K562 (cell line): ENCODE data around the gene PLCL2. TPM values are rescaled to one million over a fixed set of nuclear protein-coding genes. Genes with fewer than 3 reads are reported as not detected.

ENCODE experiments used
- ATAC-seq: fragments of 200-7000 bp; cut with Tn5 transposase; 3 replicates; pipeline ENCODE4 v1.9.1; 2020; ENCODE audit warnings: moderate library complexity
- BruUV-seq: library from RNA; stranded (reverse); fragments of 400-500 nt; replicated peaks from 2 replicates; lab custom pipeline; 2021; lab: Mats Ljungman, UMichigan
- CTCF ChIA-PET: fragments of 300-600 bp; formaldehyde crosslinking; extraction: SDS; loops from one replicate; lab custom pipeline; 2021; ENCODE audit warnings: low intra/inter-chr PET ratio; lab: Yijun Ruan, JAX
- POLR2A ChIA-PET: fragments of 300-600, 350-650 bp; sonication (Branson Sonifier 250); formaldehyde crosslinking; extraction: SDS; loops from one replicate; lab custom pipeline; 2021; ENCODE audit warnings: antibody characterized with exemption, inconsistent platforms; lab: Yijun Ruan, JAX
- DNase-seq, 4 experiments: peaks; one replicate each; pipeline versions ENCODE4 v3.0.0 to v3.0.0-alpha.2; 2011 to 2018; ENCODE audit warnings: low spot score in 3 of 4, mixed read lengths in 3 of 4; ENCODE audit errors: extremely low read depth in 1 of 4
- FAIRE-seq: peaks from 2 replicates; lab custom pipeline; 2011; peaks lifted over from hg19 to GRCh38; lab: Jason Lieb, UNC
- H2AFZ ChIP-seq: 2 replicates; pipeline ENCODE4 v1.6.0; 2011; ENCODE audit warnings: low read depth, low read length, control low read depth, inconsistent platforms
- H3K27ac ChIP-seq: fragments of 200-600 bp; 3 replicates; pipeline ENCODE4 v1.8.0; 2011; ENCODE audit warnings: low read depth, mild to moderate bottlenecking, control low read depth, inconsistent platforms, low read length, moderate library complexity, mixed read lengths; ENCODE audit errors: extremely low read depth
- H3K27me3 ChIP-seq, 2 experiments: fragments of 300-600 bp in 1 of 2; 2 replicates in 1 of 2; 3 replicates in 1 of 2; pipeline versions ENCODE4 v1.6.0 to v1.8.0; 2011; ENCODE audit warnings: inconsistent platforms in 2 of 2, low read length in 2 of 2, mild to moderate bottlenecking in 1 of 2, mixed read lengths in 1 of 2, moderate library complexity in 1 of 2; ENCODE audit not compliant: control insufficient read depth in 2 of 2, insufficient read depth in 2 of 2
- H3K36me3 ChIP-seq: fragments of 300-600 bp; 3 replicates; pipeline ENCODE4 v1.8.0; 2011; ENCODE audit warnings: mild to moderate bottlenecking, low read length, inconsistent platforms; ENCODE audit not compliant: control insufficient read depth, insufficient read depth
- H3K4me1 ChIP-seq, 2 experiments: fragments of 200-600 bp in 1 of 2; replicated peaks in 1 of 2; 2 replicates in 1 of 2; 3 replicates in 1 of 2; pipeline versions ENCODE4 v1.5.1 to v1.8.0; 2011; ENCODE audit warnings: inconsistent platforms in 2 of 2, low read length in 2 of 2, mild to moderate bottlenecking in 1 of 2, mixed read lengths in 1 of 2, moderate library complexity in 1 of 2; ENCODE audit not compliant: control insufficient read depth in 2 of 2, insufficient read depth in 2 of 2
- H3K4me2 ChIP-seq: 2 replicates; pipeline ENCODE4 v1.6.1; 2011; ENCODE audit warnings: low read length, control low read depth, inconsistent platforms, mixed read lengths; ENCODE audit not compliant: insufficient read depth
- H3K4me3 ChIP-seq: fragments of 200-600 bp; sonication (generic), shearing (Covaris generic); 2 replicates; pipeline ENCODE4 v1.5.1; 2016; ENCODE audit warnings: control low read depth, inconsistent platforms
- H3K79me2 ChIP-seq: fragments of 200-600 bp; 3 replicates; pipeline ENCODE4 v1.8.0; 2011; ENCODE audit warnings: low read length, inconsistent platforms; ENCODE audit not compliant: control insufficient read depth, insufficient read depth
- H3K9ac ChIP-seq, 2 experiments: 2 replicates each; pipeline versions ENCODE4 v1.6.0 to v1.6.1; 2011; ENCODE audit warnings: low read depth in 2 of 2, low read length in 2 of 2, control low read depth in 1 of 2, inconsistent platforms in 1 of 2, mild to moderate bottlenecking in 1 of 2, mixed read lengths in 1 of 2; ENCODE audit not compliant: insufficient read depth in 1 of 2
- H3K9me1 ChIP-seq: one replicate; pipeline ENCODE4 v1.6.0; 2011; ENCODE audit warnings: inconsistent platforms, mild to moderate bottlenecking, low read length, moderate library complexity; ENCODE audit not compliant: control insufficient read depth, insufficient read depth
- H3K9me3 ChIP-seq: replicated peaks from 2 replicates; pipeline ENCODE4 v1.5.1; 2011; ENCODE audit warnings: low read depth, low read length, inconsistent platforms; ENCODE audit not compliant: control insufficient read depth, insufficient read depth
- H4K20me1 ChIP-seq: replicated peaks from 2 replicates; pipeline ENCODE4 v1.6.1; 2011; ENCODE audit warnings: low read length, inconsistent platforms, mixed read lengths; ENCODE audit not compliant: control insufficient read depth, insufficient read depth
- ELF1 ChIP-seq: fragments of 200-800 bp; sonication (Bioruptor generic); IDR thresholded peaks from 2 replicates; pipeline ENCODE4 v1.6.1; 2016; ENCODE audit warnings: missing genetic modification characterization, missing compliant biosample characterization
- ERF ChIP-seq: fragments of 450-650 bp; formaldehyde crosslinking; IDR thresholded peaks from 2 replicates; pipeline ENCODE4 v1.4.0; 2020; ENCODE audit warnings: mild to moderate bottlenecking, mixed read lengths
- FOXJ3 ChIP-seq: sonication (generic); formaldehyde crosslinking; IDR thresholded peaks from 2 replicates; pipeline ENCODE4 v1.4.0; 2020; ENCODE audit warnings: mild to moderate bottlenecking, missing genetic modification reagents
- HCFC1 ChIP-seq: IDR thresholded peaks from 2 replicates; pipeline ENCODE4 v1.6.1; 2012; ENCODE audit warnings: low read depth, low read length, improper control_type of control experiment
- KLF6 ChIP-seq: fragments of 250-450 bp; sonication (Bioruptor Pico); IDR thresholded peaks from 2 replicates; pipeline ENCODE4 v1.4.0; 2020; ENCODE audit warnings: mild to moderate bottlenecking, moderate library complexity, borderline replicate concordance
- NR1H2 ChIP-seq: sonication (generic); formaldehyde crosslinking; IDR thresholded peaks from 2 replicates; pipeline ENCODE4 v1.4.0; 2020; ENCODE audit warnings: mild to moderate bottlenecking, missing genetic modification reagents
- NUFIP1 ChIP-seq: fragments of 450-650 bp; IDR thresholded peaks from 2 replicates; pipeline ENCODE4 v1.6.1; 2018; ENCODE audit not compliant: partially characterized antibody
- RBM14 ChIP-seq: fragments of 200-400 bp; formaldehyde crosslinking; IDR thresholded peaks from 2 replicates; pipeline ENCODE4 v1.6.1; 2018; ENCODE audit warnings: low read depth, mild to moderate bottlenecking, low read length, moderate library complexity, borderline replicate concordance; ENCODE audit not compliant: insufficient read depth
- RBM25 ChIP-seq: fragments of 200-400 bp; formaldehyde crosslinking; IDR thresholded peaks from 2 replicates; pipeline ENCODE4 v1.6.1; 2018; ENCODE audit warnings: low read length, low read depth, moderate library complexity; ENCODE audit not compliant: severe bottlenecking
- SAFB ChIP-seq: fragments of 200-400 bp; formaldehyde crosslinking; IDR thresholded peaks from 2 replicates; pipeline ENCODE4 v1.6.1; 2017; ENCODE audit warnings: low read depth, low read length, borderline replicate concordance
- SMC3 ChIP-seq: conservative IDR thresholded peaks from 2 replicates; pipeline ENCODE4 v1.6.1; 2011; ENCODE audit warnings: low read depth, low read length, improper control_type of control experiment; ENCODE audit not compliant: insufficient read depth
- SPI1 ChIP-seq: IDR thresholded peaks from 2 replicates; pipeline ENCODE4 v1.6.1; 2011; ENCODE audit warnings: low read depth, low read length, control low read depth, borderline replicate concordance
- TBL1XR1 ChIP-seq, 2 experiments: IDR thresholded peaks; 2 replicates each; pipeline ENCODE4 v1.6.1; 2012; ENCODE audit warnings: improper control_type of control experiment in 2 of 2, low read length in 2 of 2, mild to moderate bottlenecking in 1 of 2
- YBX1 ChIP-seq: fragments of 450-650 bp; IDR thresholded peaks from 2 replicates; pipeline ENCODE4 v1.7.1; 2016; ENCODE audit warnings: mild to moderate bottlenecking
- ZHX1 ChIP-seq: fragments of 150-350 bp; conservative IDR thresholded peaks from 2 replicates; pipeline ENCODE4 v1.6.1; 2014; ENCODE audit warnings: low read length
- ZNF354B ChIP-seq: fragments of 250-450 bp; sonication (Bioruptor Pico); IDR thresholded peaks from 2 replicates; pipeline ENCODE4 v1.4.0; 2020
- ZNF584 ChIP-seq: fragments of 200-800 bp; sonication (Bioruptor generic); IDR thresholded peaks from 2 replicates; pipeline ENCODE4 v1.6.1; 2016; ENCODE audit warnings: low read depth, mild to moderate bottlenecking, missing genetic modification characterization, missing compliant biosample characterization
- WGBS: fragments of 100-300 bp; shearing (Covaris generic); methylation state at CpG from one replicate; pipeline ENCODE4 v1.1.6; 2016; ENCODE audit warnings: low coverage, mixed read lengths; ENCODE audit not compliant: insufficient coverage; ENCODE audit errors: missing lambda C conversion rate; 5-methylcytosine and 5-hydroxymethylcytosine counted together
- in situ Hi-C: fragments of 300-500 bp; cut with MboI; formaldehyde crosslinking; loops from 4 replicates; pipeline ENCODE4 v1.15.0; 2018; ENCODE audit warnings: inconsistent platforms, mixed read lengths
- intact Hi-C: fragments of 100-400 bp; cut with micrococcal nuclease; formaldehyde crosslinking; loops from 2 replicates; pipeline ENCODE4 v1.14.2; 2022
- polyA plus RNA-seq, 8 experiments: library from polyadenylated mRNA; depleted of rRNA in 4 of 8; stranded (reverse) in 5 of 8; unstranded in 3 of 8; fragments of >200 nt; fragmentation: Nextera tagmentation in 2 of 8; fragmentation: Illumina TruSeq in 1 of 8; extraction: Ambion mirVana in 2 of 8; extraction: Trizol in 1 of 8; gene quantifications; 2 replicates each; pipeline versions ENCODE4 v1.2.1 to v1.2.3, GENCODE V29; 2011 to 2014; ENCODE audit warnings: inconsistent platforms in 1 of 8, missing spikeins in 1 of 8
- total RNA-seq, 7 experiments: library from RNA; depleted of rRNA in 6 of 7; stranded (reverse); fragments of >200 nt in 6 of 7; fragmentation: Illumina TruSeq in 2 of 7; extraction: Trizol in 2 of 7; gene quantifications; 2 replicates each; pipeline versions ENCODE4 v1.2.1 to v1.2.3, GENCODE V29; 2011 to 2021; ENCODE audit warnings: low replicate concordance in 1 of 7

Gene PLCL2
- total and polyA plus RNA-seq, 9 of the 15 experiments (the other 6 are each of a cell fraction or from before 2014, with no cell fraction given) = 0.03 to 0.18 (median 0.11) TPM; not detected in 2

DNA sequence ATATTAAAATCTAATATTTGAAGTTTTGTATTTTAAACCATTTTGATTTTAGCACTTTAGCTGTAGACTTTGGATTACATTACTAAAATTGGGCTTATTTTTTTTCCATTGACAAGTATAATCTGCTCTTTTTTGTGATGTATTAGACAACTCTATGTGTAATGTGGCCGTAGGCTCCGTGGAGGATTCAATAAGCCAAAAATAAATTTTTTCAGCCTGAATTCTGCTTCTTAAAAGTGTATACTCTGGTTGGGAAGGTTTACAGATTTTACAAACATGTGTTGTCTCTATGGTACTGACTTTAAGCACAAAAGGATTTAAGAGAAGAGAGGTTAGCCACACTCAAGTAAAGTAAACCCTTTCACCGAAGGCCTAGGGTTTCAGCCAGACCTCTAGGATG is 110.8 kb downstream of the PLCL2 start:
- intact Hi-C loops = no loop called here
- 2% methylated on average over 3 of the region's 3 CpGs for WGBS
- ChIA-PET POLR2A (interaction anchor here (0.8 to 1.0 kb wide), 2 partner anchors 13 to 167 kb away, joined by 3 to 4 read pairs; no protein-coding TSS in a partner anchor), CTCF (no interaction called here)
- Histone ChIP-seq H3K27me3 (no peaks in the 10 kb centered on the region), H3K9ac (no peak overlapping the region), H3K27ac (no peak overlapping the region), H4K20me1 (no peaks in the 10 kb centered on the region)
- BruUV-seq = no TSS peak
- DNase-seq = no peak
- TF ChIP-seq TBL1XR1 (IDR thresholded peaks at IDR 0.05; ENCODE audit: low read length in 2 of 2) = no peak
- TF ChIP-seq FOXJ3 (CRISPR knock-in tag) = no peak
- TF ChIP-seq ZNF354B (CRISPR knock-in tag) = no peak
- TF ChIP-seq NUFIP1 = no peak
- no peak for TF ChIP-seq HCFC1
- TF ChIP-seq YBX1 = no peak
- TF ChIP-seq KLF6 (CRISPR knock-in tag) = no peak
- TF ChIP-seq ERF = no peak
- no peak for TF ChIP-seq NR1H2
- TF ChIP-seq SMC3 = no peak
- no peak for TF ChIP-seq SPI1
- TF ChIP-seq SAFB = no peak
- TF ChIP-seq RBM25 = no peak
- no peak for TF ChIP-seq ZHX1
- no peak for TF ChIP-seq RBM14
- no peak for TF ChIP-seq ELF1
- TF ChIP-seq ZNF584 (CRISPR knock-in tag) = no peak
- TF ChIP-seq, all 486 proteins: peak for 0
- Histone ChIP-seq H2AFZ (no peak overlapping the region), H3K9me3 (no peaks in the 10 kb centered on the region), H3K4me3 (no peak overlapping the region), H3K36me3 (no peaks in the 10 kb centered on the region), H3K4me2 (no peak overlapping the region), H3K9me1 (no peaks in the 10 kb centered on the region), H3K4me1 (no peaks in the 10 kb centered on the region), H3K79me2 (no peaks in the 10 kb centered on the region)
- FAIRE-seq (no peak), ATAC-seq (no peak)
- in situ Hi-C loops = no loop called here
